C4-2B (cell line): ENCODE data around the gene C5orf58.

Source experiments
- CTCF ChIP-seq: fragments of 450-650 bp; conservative IDR thresholded peaks from 2 replicates; pipeline ENCODE4 v1.5.1; 2017; ENCODE audit warnings: mild to moderate bottlenecking
- ZFX ChIP-seq: fragments of 450-650 bp; IDR thresholded peaks from 2 replicates; pipeline ENCODE4 v1.6.1; 2017

DNA sequence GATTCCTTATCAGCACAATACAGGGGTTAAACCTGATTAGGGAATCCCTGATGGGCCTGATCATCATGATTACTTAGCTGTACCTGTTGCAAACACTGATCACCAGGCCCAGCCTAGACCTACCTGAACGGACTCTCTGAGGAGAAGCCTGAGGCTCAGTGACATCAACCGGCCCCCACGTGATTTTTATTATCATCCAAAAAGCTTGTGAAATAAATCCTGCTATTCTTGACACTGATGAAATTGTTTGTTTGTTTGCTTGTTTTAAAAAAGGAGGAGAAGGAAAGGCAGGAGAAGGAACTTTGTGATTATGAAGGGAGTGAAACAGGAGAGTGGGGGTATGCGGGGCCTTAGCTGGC, 46.7 kb downstream of the C5orf58 start:
- TF ChIP-seq CTCF (no peak), ZFX (no peak)
